Hepatocyte (in vitro differentiated cells): Measurements from ENCODE around the gene ADAM17.

Experiments used
- EZH2 ChIP-seq: fragments of 200-600 bp; sonication (generic); IDR thresholded peaks from 2 replicates; pipeline ENCODE4 v1.6.1; 2016; ENCODE audit warnings: antibody characterized with exemption, mild to moderate bottlenecking, borderline replicate concordance
- EZH2phosphoT487 ChIP-seq: fragments of 200-600 bp; sonication (generic); IDR thresholded peaks from one replicate; pipeline ENCODE4 v1.6.1; 2018; ENCODE audit warnings: antibody characterized with exemption, mild to moderate bottlenecking, low read depth, moderate library complexity; ENCODE audit not compliant: unreplicated experiment, severe bottlenecking
- TF ChIP-seq, protein P1 (sequence below): fragments of 200-600 bp; sonication (generic); IDR thresholded peaks from 2 replicates; pipeline ENCODE4 v1.5.1; 2016; ENCODE audit warnings: antibody characterized with exemption, mild to moderate bottlenecking; ENCODE audit not compliant: poor library complexity

DNA sequence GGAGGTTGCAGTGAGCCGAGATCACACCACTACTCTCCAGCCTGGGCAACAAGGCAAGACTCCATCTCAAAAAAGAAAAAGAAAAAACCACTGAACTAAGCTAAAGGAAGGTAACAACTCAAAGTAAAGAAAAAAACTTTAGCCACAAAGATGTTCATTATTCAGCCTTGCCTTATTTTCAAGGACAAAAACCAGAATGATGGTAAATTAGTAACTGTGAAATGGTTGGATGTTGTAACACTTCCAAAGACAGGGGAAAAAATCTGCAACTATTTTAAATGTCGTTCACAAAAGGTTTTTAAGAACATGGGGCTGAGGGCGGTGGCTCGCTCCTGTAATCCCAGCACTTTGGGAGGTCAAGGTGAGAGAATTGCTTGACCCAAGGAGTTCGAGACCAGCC lies 10.1 kb downstream of the ADAM17 start:
- TF ChIP-seq EZH2 (no peak), EZH2phosphoT487 (no peak)
- TF ChIP-seq, protein P1, sequence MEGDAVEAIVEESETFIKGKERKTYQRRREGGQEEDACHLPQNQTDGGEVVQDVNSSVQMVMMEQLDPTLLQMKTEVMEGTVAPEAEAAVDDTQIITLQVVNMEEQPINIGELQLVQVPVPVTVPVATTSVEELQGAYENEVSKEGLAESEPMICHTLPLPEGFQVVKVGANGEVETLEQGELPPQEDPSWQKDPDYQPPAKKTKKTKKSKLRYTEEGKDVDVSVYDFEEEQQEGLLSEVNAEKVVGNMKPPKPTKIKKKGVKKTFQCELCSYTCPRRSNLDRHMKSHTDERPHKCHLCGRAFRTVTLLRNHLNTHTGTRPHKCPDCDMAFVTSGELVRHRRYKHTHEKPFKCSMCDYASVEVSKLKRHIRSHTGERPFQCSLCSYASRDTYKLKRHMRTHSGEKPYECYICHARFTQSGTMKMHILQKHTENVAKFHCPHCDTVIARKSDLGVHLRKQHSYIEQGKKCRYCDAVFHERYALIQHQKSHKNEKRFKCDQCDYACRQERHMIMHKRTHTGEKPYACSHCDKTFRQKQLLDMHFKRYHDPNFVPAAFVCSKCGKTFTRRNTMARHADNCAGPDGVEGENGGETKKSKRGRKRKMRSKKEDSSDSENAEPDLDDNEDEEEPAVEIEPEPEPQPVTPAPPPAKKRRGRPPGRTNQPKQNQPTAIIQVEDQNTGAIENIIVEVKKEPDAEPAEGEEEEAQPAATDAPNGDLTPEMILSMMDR, result no peak
